Measurements from ENCODE around the gene ACBD6. TPM values are rescaled to one million over a fixed set of nuclear protein-coding genes. Genes with fewer than 3 reads are reported as not detected.

Gene ACBD6
- total RNA-seq, 2 experiments from 2014 or later = 45.7 to 49.3 TPM

DNA sequence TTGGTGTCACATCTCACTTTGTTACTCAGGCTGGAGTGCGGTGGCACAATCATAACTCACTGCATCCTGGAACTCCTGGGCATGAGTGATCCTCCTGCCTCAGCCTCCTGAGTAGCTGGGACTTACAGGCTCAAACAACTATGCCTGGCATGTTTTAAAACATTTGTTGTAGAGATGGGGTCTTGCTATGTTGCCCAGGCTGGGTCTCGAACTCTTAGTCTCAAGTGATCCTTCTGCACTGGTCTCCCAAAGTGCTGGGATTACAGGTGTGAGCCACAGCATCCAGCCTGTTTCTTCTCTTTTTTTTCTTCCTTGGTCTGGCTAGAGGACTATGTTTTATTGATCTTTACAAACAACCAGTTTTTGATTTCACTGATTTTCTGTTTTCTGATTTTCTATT, 207.7 kb downstream of the ACBD6 start:
- no peak overlapping the region for H3K4me3 Mint-ChIP-seq
- H3K27ac Mint-ChIP-seq = no peak overlapping the region
- H3K27me3 Mint-ChIP-seq = no peaks in the 10 kb centered on the region
- POLR2A ChIA-PET = no interaction called here
- ATAC-seq (ENCODE audit: low read depth) (no peak), DNase-seq (no peak)
- peaks cover 4% of the 10 kb centered on the region for H3K9me3 Mint-ChIP-seq
- H3K36me3 Mint-ChIP-seq = peaks cover 24% of the 10 kb centered on the region
- H3K4me1 Mint-ChIP-seq = peaks cover 15% of the 10 kb centered on the region

GRCh38 chr1:180291004-180291403, 211.4 kb downstream of the ACBD6 start:
- no peak overlapping the region for H3K4me3 Mint-ChIP-seq

DNA sequence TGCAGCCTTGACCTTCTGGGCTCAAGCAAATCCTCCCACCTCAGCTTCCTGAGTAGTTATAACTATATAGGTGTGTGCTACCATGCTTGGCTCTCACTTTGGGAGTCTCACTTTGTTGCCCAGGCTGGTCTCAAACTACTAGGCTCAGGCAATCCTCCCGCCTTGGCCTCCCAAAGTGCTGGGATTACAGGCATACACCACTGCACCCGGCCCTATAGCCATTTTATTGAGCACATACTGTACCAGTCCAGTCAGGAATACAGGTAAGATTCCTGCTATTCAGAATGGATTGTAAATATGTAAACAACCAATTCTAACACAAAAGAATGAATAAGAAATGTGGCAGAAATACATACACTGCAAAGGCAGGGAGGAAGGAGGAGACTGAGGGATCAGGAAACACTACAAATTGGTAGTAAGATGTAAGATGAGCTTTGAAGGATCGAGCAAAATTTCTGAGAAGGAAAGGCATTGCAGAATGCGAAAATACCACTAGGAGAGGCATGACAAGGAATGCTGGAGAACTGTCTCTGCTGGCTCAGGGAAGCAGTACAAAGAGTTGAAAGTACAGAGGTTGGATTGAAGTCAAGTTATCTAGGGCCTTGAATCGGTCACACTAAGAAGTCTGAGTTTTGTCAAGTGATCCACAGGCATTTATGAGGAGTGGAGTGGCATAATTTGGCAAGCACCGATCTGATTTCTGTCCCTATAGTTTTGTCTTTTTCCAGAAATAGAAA, 211.9 kb downstream of the ACBD6 start:
- H3K36me3 Mint-ChIP-seq = peaks cover 21% of the 10 kb centered on the region
- POLR2A ChIA-PET = no interaction called here
- ATAC-seq (ENCODE audit: low read depth) (no peak), DNase-seq (no peak)
- no peaks in the 10 kb centered on the region for H3K27me3 Mint-ChIP-seq
- H3K27ac Mint-ChIP-seq = no peak overlapping the region
- H3K4me3 Mint-ChIP-seq = no peak overlapping the region
- H3K4me1 Mint-ChIP-seq = peaks cover 7% of the 10 kb centered on the region
- H3K9me3 Mint-ChIP-seq = peaks cover 4% of the 10 kb centered on the region

More at GRCh38 chr1:180291004-180291403, 211.4 kb downstream of the ACBD6 start:
- POLR2A ChIA-PET = no interaction called here
- Mint-ChIP-seq H3K9me3 (peaks cover 4% of the 10 kb centered on the region), H3K4me1 (peaks cover 11% of the 10 kb centered on the region), H3K27ac (no peak overlapping the region), H3K27me3 (no peaks in the 10 kb centered on the region), H3K36me3 (peaks cover 21% of the 10 kb centered on the region)
- ATAC-seq (ENCODE audit: low read depth) = no peak
- no peak for DNase-seq

GRCh38 chr1:180288940-180289339, 213.4 kb downstream of the ACBD6 start:
- no peak for ATAC-seq (ENCODE audit: low read depth)
- POLR2A ChIA-PET = no interaction called here
- peaks cover 7% of the 10 kb centered on the region for H3K4me1 Mint-ChIP-seq
- H3K4me3 Mint-ChIP-seq = no peak overlapping the region
- peaks cover 3% of the 10 kb centered on the region for H3K9me3 Mint-ChIP-seq
- no peak overlapping the region for H3K27ac Mint-ChIP-seq
- H3K27me3 Mint-ChIP-seq = no peaks in the 10 kb centered on the region
- DNase-seq = no peak
- peaks cover 18% of the 10 kb centered on the region for H3K36me3 Mint-ChIP-seq

DNA sequence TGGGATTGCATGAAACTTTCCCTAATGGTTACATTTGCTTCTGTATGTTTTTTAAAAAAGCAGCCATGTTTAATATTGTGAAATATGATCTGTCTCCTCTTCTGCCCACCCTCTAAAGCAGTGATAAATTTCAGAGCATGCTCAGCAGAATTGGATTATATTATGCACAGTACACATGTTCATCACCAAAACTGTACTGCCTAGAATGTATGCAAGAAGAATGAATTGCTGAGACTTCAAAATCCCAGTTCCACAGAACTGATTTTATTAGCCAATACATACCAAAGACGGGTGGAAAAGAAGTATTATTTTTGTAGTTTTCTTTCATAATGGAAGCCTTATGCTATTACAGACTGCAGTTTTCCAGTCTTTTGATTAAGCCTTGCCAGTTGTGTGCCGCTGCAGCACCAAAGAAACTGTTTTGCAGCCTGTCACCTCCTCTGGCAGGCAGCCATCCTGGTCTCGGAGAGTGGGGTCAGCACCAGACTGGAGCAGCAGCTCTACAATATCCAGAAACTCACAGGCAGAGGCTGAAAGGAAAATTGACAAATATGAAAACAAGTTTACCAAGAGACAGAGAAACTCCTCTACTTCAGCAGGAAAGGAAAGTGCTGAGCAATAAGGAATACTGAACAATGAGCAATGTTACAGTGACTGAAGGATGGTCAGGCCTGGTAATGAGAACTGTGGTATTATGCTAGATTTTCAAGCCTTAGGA, 214.2 kb downstream of the ACBD6 start:
- H3K27me3 Mint-ChIP-seq = no peaks in the 10 kb centered on the region
- no peak overlapping the region for H3K27ac Mint-ChIP-seq
- POLR2A ChIA-PET = no interaction called here
- DNase-seq (no peak), ATAC-seq (ENCODE audit: low read depth) (no peak)
- no peak overlapping the region for H3K4me3 Mint-ChIP-seq
- peaks cover 18% of the 10 kb centered on the region for H3K36me3 Mint-ChIP-seq
- peaks cover 3% of the 10 kb centered on the region for H3K9me3 Mint-ChIP-seq
- H3K4me1 Mint-ChIP-seq = peaks cover 7% of the 10 kb centered on the region

GRCh38 chr1:180286417-180286816, 216.0 kb downstream of the ACBD6 start:
- DNase-seq (no peak), ATAC-seq (ENCODE audit: low read depth) (no peak)
- Mint-ChIP-seq H3K4me3 (no peak overlapping the region), H3K36me3 (peaks cover 10% of the 10 kb centered on the region), H3K9me3 (no peaks in the 10 kb centered on the region), H3K27ac (no peak overlapping the region), H3K27me3 (no peaks in the 10 kb centered on the region), H3K4me1 (peaks cover 7% of the 10 kb centered on the region)
- POLR2A ChIA-PET = no interaction called here

GRCh38 chr1:180283098-180283497, 219.3 kb downstream of the ACBD6 start:
- POLR2A ChIA-PET = no interaction called here
- Mint-ChIP-seq H3K4me1 (no peaks in the 10 kb centered on the region), H3K36me3 (peaks cover 6% of the 10 kb centered on the region), H3K9me3 (no peaks in the 10 kb centered on the region), H3K4me3 (no peak overlapping the region), H3K27ac (no peak overlapping the region), H3K27me3 (no peaks in the 10 kb centered on the region)
- DNase-seq (no peak), ATAC-seq (ENCODE audit: low read depth) (no peak)

DNA sequence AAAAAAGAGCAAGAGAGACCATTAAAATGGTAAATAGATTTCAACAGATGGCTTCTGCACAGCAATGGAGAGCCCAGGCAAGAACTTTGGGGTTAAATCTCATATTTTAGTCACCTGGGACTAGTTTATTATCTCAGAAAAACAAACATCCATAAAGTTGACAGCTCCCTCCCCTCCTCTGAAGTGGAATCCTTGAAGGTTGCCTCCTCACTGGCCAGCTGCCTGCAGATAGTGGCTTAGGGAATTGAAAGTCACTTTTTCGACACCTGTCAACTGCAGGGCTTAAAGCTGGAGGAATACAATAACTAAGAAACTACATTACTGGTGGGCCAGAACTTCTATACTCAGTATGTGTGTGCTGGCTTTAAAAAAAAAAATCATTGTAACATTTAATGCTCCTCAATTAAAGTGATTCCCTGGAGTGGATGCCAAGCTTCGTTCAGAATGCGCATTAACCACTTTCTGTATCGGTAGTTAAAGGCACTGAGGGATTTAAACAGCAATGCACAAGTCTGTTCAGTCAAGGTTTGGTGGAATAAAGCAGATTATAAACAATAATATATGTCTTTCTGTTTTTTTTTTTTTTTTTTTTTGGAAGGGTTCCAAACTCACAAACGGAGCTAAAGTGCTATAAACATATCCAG, 219.9 kb downstream of the ACBD6 start:
- H3K4me3 Mint-ChIP-seq = no peak overlapping the region
- H3K4me1 Mint-ChIP-seq = no peaks in the 10 kb centered on the region
- DNase-seq (no peak), ATAC-seq (ENCODE audit: low read depth) (no peak)
- POLR2A ChIA-PET = no interaction called here
- H3K9me3 Mint-ChIP-seq = no peaks in the 10 kb centered on the region
- H3K27ac Mint-ChIP-seq = no peak overlapping the region
- peaks cover 4% of the 10 kb centered on the region for H3K36me3 Mint-ChIP-seq
- no peaks in the 10 kb centered on the region for H3K27me3 Mint-ChIP-seq

DNA sequence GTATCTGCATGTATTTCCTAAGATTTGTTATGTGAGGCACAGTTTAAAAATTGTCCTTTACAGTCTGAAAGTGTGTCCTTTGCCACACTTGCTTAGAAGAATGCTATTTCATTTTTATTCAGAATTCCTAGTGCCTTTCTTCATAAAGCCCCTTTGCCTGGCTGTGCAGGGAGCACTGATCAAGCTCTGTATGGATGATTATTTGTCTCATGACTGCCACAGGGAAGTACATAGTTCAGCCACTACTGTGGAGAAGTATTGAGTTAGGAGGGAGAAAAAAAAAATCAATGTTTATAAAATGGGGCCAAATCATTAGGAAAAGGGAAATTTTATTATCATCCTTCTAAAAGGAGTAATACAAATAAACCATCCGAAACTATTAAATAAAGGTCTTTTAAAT, 220.9 kb downstream of the ACBD6 start:
- Mint-ChIP-seq H3K36me3 (peaks cover 4% of the 10 kb centered on the region), H3K27me3 (no peaks in the 10 kb centered on the region), H3K4me3 (no peak overlapping the region), H3K4me1 (no peaks in the 10 kb centered on the region), H3K27ac (no peak overlapping the region), H3K9me3 (no peaks in the 10 kb centered on the region)
- POLR2A ChIA-PET = no interaction called here
- ATAC-seq (ENCODE audit: low read depth) (no peak), DNase-seq (no peak)

GRCh38 chr1:180280617-180281016, 221.8 kb downstream of the ACBD6 start:
- POLR2A ChIA-PET = no interaction called here

GRCh38 chr1:180279651-180280050, 222.7 kb downstream of the ACBD6 start:
- ATAC-seq (ENCODE audit: low read depth) = no peak
- Mint-ChIP-seq H3K27ac (no peak overlapping the region), H3K27me3 (no peaks in the 10 kb centered on the region), H3K4me1 (no peaks in the 10 kb centered on the region), H3K36me3 (peaks cover 9% of the 10 kb centered on the region), H3K4me3 (no peak overlapping the region), H3K9me3 (no peaks in the 10 kb centered on the region)
- no peak for DNase-seq
- POLR2A ChIA-PET = no interaction called here

More at GRCh38 chr1:180280617-180281016, 221.8 kb downstream of the ACBD6 start:
- DNase-seq = no peak
- no peaks in the 10 kb centered on the region for H3K9me3 Mint-ChIP-seq
- H3K27ac Mint-ChIP-seq = no peak overlapping the region
- H3K4me1 Mint-ChIP-seq = no peaks in the 10 kb centered on the region
- peaks cover 4% of the 10 kb centered on the region for H3K36me3 Mint-ChIP-seq
- no peak for ATAC-seq (ENCODE audit: low read depth)
- H3K27me3 Mint-ChIP-seq = no peaks in the 10 kb centered on the region
- H3K4me3 Mint-ChIP-seq = no peak overlapping the region

DNA sequence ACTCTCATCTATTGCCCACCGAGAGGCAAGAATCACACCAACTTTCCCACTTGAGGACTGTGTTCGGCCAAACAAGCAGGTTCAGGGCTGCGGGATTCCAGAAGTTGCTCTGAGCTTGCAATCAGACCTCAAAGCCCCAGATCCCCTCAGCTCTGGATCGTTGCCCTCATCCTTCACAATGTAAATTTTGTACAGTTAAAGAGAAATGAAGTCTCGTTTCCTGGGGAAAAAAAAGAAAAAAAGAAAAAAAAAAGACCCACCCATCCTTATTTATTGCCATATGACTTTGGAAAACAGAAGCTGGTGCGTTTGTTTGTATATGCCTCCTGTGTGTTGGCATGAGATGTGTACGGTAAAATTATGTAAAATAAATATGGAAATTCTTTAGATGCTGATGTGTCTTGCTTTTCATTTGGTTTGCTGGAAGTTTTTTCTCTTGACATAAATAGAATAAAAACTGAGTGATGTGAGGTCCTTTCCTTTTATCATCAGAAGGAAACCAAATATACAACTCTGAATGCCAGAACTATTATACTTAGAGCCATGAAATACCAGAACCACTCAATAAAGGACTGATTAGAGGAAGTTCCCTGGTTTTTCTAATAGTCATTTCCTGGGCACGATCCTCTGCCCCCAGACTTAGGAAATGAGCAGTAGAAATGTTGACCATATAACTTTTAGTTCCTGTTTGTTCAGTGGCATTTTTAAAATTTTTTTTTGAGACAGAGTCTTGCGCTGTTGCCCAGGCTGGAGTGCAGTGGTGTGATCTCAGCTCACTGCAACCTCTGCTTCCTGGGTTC, 223.6 kb downstream of the ACBD6 start:
- POLR2A ChIA-PET = no interaction called here
- DNase-seq (no peak), ATAC-seq (ENCODE audit: low read depth) (no peak)
- Mint-ChIP-seq H3K36me3 (peaks cover 13% of the 10 kb centered on the region), H3K4me1 (no peaks in the 10 kb centered on the region), H3K27me3 (no peaks in the 10 kb centered on the region), H3K9me3 (no peaks in the 10 kb centered on the region), H3K27ac (no peak overlapping the region), H3K4me3 (no peak overlapping the region)

- H3K9me3 Mint-ChIP-seq = no peaks in the 10 kb centered on the region
- H3K4me1 Mint-ChIP-seq = no peaks in the 10 kb centered on the region
- POLR2A ChIA-PET = no interaction called here
- H3K27me3 Mint-ChIP-seq = no peaks in the 10 kb centered on the region
- H3K4me3 Mint-ChIP-seq = no peak overlapping the region
- peaks cover 14% of the 10 kb centered on the region for H3K36me3 Mint-ChIP-seq
- ATAC-seq (ENCODE audit: low read depth) = no peak
- DNase-seq = no peak
- H3K27ac Mint-ChIP-seq = no peak overlapping the region
These were observed 224.2 kb downstream of the ACBD6 start for GRCh38 chr1:180278194-180278515.
